Heart right ventricle (tissue), 16 donors: ENCODE results near the gene RNF157. TPM values are rescaled to one million over a fixed set of nuclear protein-coding genes. Genes with fewer than 3 reads are reported as not detected.

Experiments
- ATAC-seq, 8 donors: fragments of 200-7000 bp; cut with Tn5 transposase; one replicate each; pipeline ENCODE4 v1.9.1; 2020; ENCODE audit warnings: mild to moderate bottlenecking in 8 of 8, moderate library complexity in 8 of 8, moderate number of reproducible peaks in 1 of 8
- DNase-seq, 2 donors: peaks; one replicate each; pipeline ENCODE4 v3.0.0-alpha.2; 2020
- H3K27ac ChIP-seq, 10 donors: fragments of 200-600 bp; sonication (generic) in 2 of 10; one replicate each; pipeline versions ENCODE4 v1.5.0 to v1.8.0; 2020 to 2022; ENCODE audit warnings: mild to moderate bottlenecking in 3 of 10
- H3K27me3 ChIP-seq, 7 donors: fragments of 200-600 bp; one replicate each; pipeline ENCODE4 v1.8.0; 2021 to 2022; ENCODE audit warnings: mild to moderate bottlenecking in 2 of 7
- H3K36me3 ChIP-seq, 9 donors: fragments of 200-600 bp; sonication (generic) in 1 of 9; one replicate each; pipeline versions ENCODE4 v1.5.0 to v1.8.0; 2020 to 2022; ENCODE audit warnings: mild to moderate bottlenecking in 2 of 9
- H3K4me1 ChIP-seq, 9 donors: fragments of 200-600 bp; sonication (generic) in 1 of 9; one replicate each; pipeline versions ENCODE4 v1.5.0 to v1.8.0; 2020 to 2022; ENCODE audit warnings: mild to moderate bottlenecking in 4 of 9
- H3K4me3 ChIP-seq, 10 donors: fragments of 200-600 bp; sonication (generic) in 2 of 10; one replicate each; pipeline versions ENCODE4 v1.5.0 to v1.8.0; 2020 to 2022; ENCODE audit warnings: mild to moderate bottlenecking in 7 of 10, moderate library complexity in 2 of 10
- H3K9me3 ChIP-seq, 11 donors: fragments of 200-600 bp in 10 of 11; sonication (generic) in 2 of 11; one replicate each; pipeline versions ENCODE4 v1.5.0 to v1.8.0; 2013 to 2022; ENCODE audit warnings: mild to moderate bottlenecking in 2 of 11, control low read depth in 1 of 11, moderate library complexity in 1 of 11
- WGBS, 2 donors: extraction: QIAGEN DNeasy Blood & Tissue Kit; methylation state at CpG; one replicate each; pipeline ENCODE4 v1.1.7; 2013; ENCODE audit warnings: inconsistent platforms in 1 of 2; 5-methylcytosine and 5-hydroxymethylcytosine counted together
- intact Hi-C, 10 donors: fragments of 100-400 bp; cut with DNase I; formaldehyde crosslinking; loops; one replicate each; pipeline versions ENCODE4 v1.11.1 to v1.14.2; 2022
- polyA plus RNA-seq, 2 donors: library from polyadenylated mRNA; stranded (reverse); fragments of 200-250 nt; gene quantifications; one replicate each; pipeline ENCODE4 v1.2.3, GENCODE V29; 2013
- total RNA-seq, 10 donors: library from RNA; stranded (reverse); fragmentation: NEBNext Ultra II Directional in 3 of 10; extraction: Animal tissue kit (Norgen Biotek cat#: 25700) in 3 of 10; gene quantifications; one replicate each; pipeline versions ENCODE4 v1.2.1 to v1.2.4, GENCODE V29; 2021 to 2023
- TF ChIP-seq, protein P1 (sequence below), 9 donors: fragments of 200-600 bp; sonication (generic) in 2 of 9; IDR thresholded peaks; one replicate each; pipeline versions ENCODE4 v1.5.0 to v1.8.0; 2021 to 2022; ENCODE audit warnings: antibody characterized with exemption in 9 of 9, mild to moderate bottlenecking in 5 of 9, moderate library complexity in 1 of 9
- donor health status: Arrhythmogenic right ventricular cardiomyopathy.
- donor health status: ischemic (EF 13 %, LVEDD 7.1; RV severe dilation, severe dysfunction).
- donor health status: healthy with polysubstance abuse.
- donor health status: DM: no; HTN: yes; CAD: no.
- donor health status: DM: no; HTN: no; CAD: no.
- donor health status: ischemic (EF 25% LVEDD 6.9; RV normal size, moderate dysfunction).
- donor health status: ischemic (EF 25% LVEDD 5.7; RV mildly dilated, moderate dysfunction).
- donor health status: healthy.
- donor health status: DM: yes; HTN: yes; CAD: no.
- donor health status: Ischemic cardiomyopathy.
- donor health status: ischemic (EF 35%, LVEDD 5.7; RV mildly dilated, moderate dysfunction).
- donor health status: nonischemic (EF 11% LVEDD 7.7; RV severe dilation, severe dysfunction).
- donor health status: DM: yes; HTN: yes; CAD: no.
- donor health status: PGD.
- donor health status: ischemic (EF 29% LVEDD 5.4; RV normal size, mild dysfunction).
- donor health status: nonischemic (EF 23%, LVEDD 6.1; RV moderate dilation, normal function).

The RNF157 gene
- total and polyA plus RNA-seq, 12 donors, result 1.3 to 18.8 (median 3.4) TPM

DNA sequence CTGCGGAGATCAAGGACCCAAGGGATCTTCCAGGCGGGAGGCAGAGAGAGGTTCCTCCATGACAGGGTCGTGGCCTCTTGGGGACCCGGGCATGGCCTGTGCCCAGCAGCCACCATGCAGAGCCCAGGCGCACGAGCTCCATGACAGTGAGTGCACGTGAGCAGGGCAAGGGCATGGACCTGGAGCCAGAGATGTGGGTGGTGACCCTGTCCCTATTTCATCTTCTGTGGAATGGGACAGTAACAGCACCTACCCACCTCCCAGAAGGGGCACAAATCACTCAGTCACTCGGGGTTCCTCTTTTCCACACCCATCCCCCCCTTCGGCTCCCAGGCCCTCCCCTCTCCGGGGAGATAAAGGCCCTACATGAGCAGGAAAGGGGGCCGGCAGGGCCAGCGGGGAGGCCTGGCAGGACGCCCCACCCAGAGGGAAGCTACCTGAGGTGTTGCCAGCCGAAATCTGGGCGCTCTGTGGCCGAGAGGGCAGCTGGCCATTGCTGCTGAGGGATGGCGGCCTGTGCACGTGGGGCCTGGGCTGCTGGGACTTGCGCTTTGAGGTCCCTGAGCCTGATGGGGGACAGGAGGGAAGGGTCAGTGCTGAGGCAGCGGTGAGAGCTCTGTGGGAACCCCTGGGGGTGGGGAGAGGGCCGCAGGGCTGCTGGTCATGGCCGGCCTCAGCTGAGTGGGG is 35.2 kb upstream of the RNF157 start:
- TF ChIP-seq, protein P1, sequence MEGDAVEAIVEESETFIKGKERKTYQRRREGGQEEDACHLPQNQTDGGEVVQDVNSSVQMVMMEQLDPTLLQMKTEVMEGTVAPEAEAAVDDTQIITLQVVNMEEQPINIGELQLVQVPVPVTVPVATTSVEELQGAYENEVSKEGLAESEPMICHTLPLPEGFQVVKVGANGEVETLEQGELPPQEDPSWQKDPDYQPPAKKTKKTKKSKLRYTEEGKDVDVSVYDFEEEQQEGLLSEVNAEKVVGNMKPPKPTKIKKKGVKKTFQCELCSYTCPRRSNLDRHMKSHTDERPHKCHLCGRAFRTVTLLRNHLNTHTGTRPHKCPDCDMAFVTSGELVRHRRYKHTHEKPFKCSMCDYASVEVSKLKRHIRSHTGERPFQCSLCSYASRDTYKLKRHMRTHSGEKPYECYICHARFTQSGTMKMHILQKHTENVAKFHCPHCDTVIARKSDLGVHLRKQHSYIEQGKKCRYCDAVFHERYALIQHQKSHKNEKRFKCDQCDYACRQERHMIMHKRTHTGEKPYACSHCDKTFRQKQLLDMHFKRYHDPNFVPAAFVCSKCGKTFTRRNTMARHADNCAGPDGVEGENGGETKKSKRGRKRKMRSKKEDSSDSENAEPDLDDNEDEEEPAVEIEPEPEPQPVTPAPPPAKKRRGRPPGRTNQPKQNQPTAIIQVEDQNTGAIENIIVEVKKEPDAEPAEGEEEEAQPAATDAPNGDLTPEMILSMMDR (IDR thresholded peaks at IDR 0.05), result no peak
- no peaks in the 10 kb centered on the region for H3K27me3 ChIP-seq
- peaks cover 0 to 11% (median 0%) of the 10 kb centered on the region in 9 donors for H3K36me3 ChIP-seq
- DNase-seq, result no peak
- H3K27ac ChIP-seq, result no peak overlapping the region
- peaks cover 14 to 44% (median 27%) of the 10 kb centered on the region in 9 donors for H3K4me1 ChIP-seq
- H3K4me3 ChIP-seq, result no peak overlapping the region
- no peak for ATAC-seq
- 87 to 88% methylated on average over 22 of the region's 22 CpGs for WGBS, 2 donors
- intact Hi-C loops, result loop anchor here in 6 of 10 donors (5.0 to 10.0 kb wide), 5 partner anchors 33 to 261 kb away; partner anchors contain the start of gene RNF157 (in 1 of the 6)
- H3K9me3 ChIP-seq, result no peaks in the 10 kb centered on the region

GRCh38 chr17:76274112-76274956 is 34.0 kb upstream of the RNF157 start:
- Histone ChIP-seq H3K27me3 (no peaks in the 10 kb centered on the region), H3K4me1 (peaks cover 20 to 52% (median 37%) of the 10 kb centered on the region in 9 donors), H3K4me3 (no peak overlapping the region), H3K27ac (peak overlapping the region in 3 of 10 donors; percentile 21 to 53 (median 29)), H3K36me3 (peaks cover 0 to 23% (median 0%) of the 10 kb centered on the region in 9 donors), H3K9me3 (no peaks in the 10 kb centered on the region)
- DNase-seq (no peak), ATAC-seq (no peak)
- TF ChIP-seq, protein P1 (IDR thresholded peaks at IDR 0.05), result no peak
- intact Hi-C loops, result loop anchor here in 1 of 10 donors (10.0 kb wide), 1 partner anchor 260 kb away; no protein-coding TSS in a partner anchor
- WGBS, 2 donors, result 69 to 79% methylated on average over 21 of the region's 21 CpGs

DNA sequence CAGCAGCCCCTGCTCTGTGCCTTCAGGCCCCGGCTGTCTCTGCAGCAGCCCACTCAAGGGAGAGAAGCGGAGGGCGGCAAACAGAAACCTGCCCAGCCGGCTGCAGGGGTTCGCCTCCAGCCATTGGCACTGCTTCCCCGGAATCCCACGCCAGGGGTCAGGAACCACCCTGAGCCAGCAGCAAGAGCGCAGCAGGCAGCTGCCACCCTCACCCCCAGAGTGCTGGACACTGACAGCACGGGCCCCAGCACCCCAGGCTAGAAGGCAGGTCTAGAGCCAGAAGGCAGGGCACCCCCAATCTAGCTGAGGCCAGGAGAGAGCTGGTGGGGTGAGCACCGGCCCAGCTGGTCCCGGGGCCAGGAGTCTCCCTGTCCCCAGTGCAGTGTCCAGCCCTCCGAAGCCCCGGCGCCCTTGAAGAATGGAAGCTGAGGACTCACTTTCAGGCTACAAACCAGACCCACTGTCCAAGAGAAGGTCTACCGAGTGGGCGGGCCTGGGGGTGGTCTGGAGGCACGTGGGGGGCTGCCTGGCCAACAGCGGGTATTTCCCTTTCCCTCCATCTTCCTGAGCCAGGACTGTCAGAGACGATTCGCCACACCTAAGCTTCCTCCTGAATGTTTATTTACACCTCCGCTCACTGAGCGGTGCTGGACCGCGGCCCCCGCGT is 33.3 kb upstream of the RNF157 start:
- H3K27ac ChIP-seq, result peak overlapping the region in 1 of 10 donors; percentile 53
- TF ChIP-seq, protein P1 (IDR thresholded peaks at IDR 0.05), result no peak
- 79 to 84% methylated on average over 26 of the region's 26 CpGs for WGBS, 2 donors

More for the DNA sequence above, 33.3 kb upstream of the RNF157 start:
- ATAC-seq, result no peak
- intact Hi-C loops, result loop anchor here in 1 of 10 donors (10.0 kb wide), 1 partner anchor 259 kb away; no protein-coding TSS in a partner anchor
- Histone ChIP-seq H3K27me3 (no peaks in the 10 kb centered on the region), H3K36me3 (peaks cover 0 to 30% (median 0%) of the 10 kb centered on the region in 9 donors), H3K4me3 (no peak overlapping the region), H3K9me3 (no peaks in the 10 kb centered on the region), H3K4me1 (peaks cover 23 to 56% (median 41%) of the 10 kb centered on the region in 9 donors)
- DNase-seq, result no peak
